Measurements from ENCODE around the gene TRIL.

The TRIL gene

DNA sequence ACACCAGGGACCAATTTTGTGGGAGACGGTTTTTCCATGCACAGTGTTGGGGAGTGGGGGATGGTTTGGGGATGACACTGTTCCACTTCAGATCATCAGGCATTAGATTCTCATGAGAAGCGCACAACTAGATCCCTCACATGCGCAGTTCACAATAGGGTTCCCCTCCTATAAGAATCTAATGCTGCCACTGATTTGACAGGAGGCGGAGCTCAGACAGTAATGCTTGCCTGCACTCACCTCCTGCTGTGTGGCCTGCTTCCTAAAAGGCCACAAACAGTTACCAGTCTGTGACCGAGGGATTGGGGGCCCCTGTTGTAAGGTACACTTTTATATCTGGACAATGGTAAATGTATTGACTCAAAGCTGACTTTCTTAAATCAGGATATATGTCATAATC lies 45.6 kb upstream of the TRIL start:
- H3K4me1 ChIP-seq (ENCODE audit: control insufficient read depth, insufficient read depth, low read length), result peaks cover 2% of the 10 kb centered on the region; the same call in 1 of the 2 replicates
- H3K4me3 ChIP-seq (ENCODE audit: low read depth, low read length), result no peak overlapping the region
- ChIA-PET CTCF (no interaction called here), POLR2A (no interaction called here)
- H3K27ac ChIP-seq (ENCODE audit: extremely low read depth, low read depth, low read length), result no peak overlapping the region
- TF ChIP-seq, protein P1, sequence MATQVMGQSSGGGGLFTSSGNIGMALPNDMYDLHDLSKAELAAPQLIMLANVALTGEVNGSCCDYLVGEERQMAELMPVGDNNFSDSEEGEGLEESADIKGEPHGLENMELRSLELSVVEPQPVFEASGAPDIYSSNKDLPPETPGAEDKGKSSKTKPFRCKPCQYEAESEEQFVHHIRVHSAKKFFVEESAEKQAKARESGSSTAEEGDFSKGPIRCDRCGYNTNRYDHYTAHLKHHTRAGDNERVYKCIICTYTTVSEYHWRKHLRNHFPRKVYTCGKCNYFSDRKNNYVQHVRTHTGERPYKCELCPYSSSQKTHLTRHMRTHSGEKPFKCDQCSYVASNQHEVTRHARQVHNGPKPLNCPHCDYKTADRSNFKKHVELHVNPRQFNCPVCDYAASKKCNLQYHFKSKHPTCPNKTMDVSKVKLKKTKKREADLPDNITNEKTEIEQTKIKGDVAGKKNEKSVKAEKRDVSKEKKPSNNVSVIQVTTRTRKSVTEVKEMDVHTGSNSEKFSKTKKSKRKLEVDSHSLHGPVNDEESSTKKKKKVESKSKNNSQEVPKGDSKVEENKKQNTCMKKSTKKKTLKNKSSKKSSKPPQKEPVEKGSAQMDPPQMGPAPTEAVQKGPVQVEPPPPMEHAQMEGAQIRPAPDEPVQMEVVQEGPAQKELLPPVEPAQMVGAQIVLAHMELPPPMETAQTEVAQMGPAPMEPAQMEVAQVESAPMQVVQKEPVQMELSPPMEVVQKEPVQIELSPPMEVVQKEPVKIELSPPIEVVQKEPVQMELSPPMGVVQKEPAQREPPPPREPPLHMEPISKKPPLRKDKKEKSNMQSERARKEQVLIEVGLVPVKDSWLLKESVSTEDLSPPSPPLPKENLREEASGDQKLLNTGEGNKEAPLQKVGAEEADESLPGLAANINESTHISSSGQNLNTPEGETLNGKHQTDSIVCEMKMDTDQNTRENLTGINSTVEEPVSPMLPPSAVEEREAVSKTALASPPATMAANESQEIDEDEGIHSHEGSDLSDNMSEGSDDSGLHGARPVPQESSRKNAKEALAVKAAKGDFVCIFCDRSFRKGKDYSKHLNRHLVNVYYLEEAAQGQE (tag by site-specific recombination; IDR thresholded peaks at IDR 0.05), result no peak
- TF ChIP-seq GLI2 (tag by site-specific recombination; IDR thresholded peaks at IDR 0.05; ENCODE audit: borderline replicate concordance, low read depth) (no peak), ZNF707 (tag by site-specific recombination; IDR thresholded peaks at IDR 0.05) (no peak), ZNF324 (tag by site-specific recombination; IDR thresholded peaks at IDR 0.05) (no peak), ZNF623 (tag by site-specific recombination; IDR thresholded peaks at IDR 0.05) (no peak), ZNF223 (tag by site-specific recombination; IDR thresholded peaks at IDR 0.05) (no peak), WT1 (tag by site-specific recombination; IDR thresholded peaks at IDR 0.05) (no peak), PRDM6 (tag by site-specific recombination; IDR thresholded peaks at IDR 0.05) (no peak), IKZF3 (tag by site-specific recombination; IDR thresholded peaks at IDR 0.05) (no peak), GLIS2 (tag by site-specific recombination; IDR thresholded peaks at IDR 0.05) (no peak), EGR2 (tag by site-specific recombination; IDR thresholded peaks at IDR 0.05; ENCODE audit: low read depth) (no peak)
- no peaks in the 10 kb centered on the region for H3K9me3 ChIP-seq (ENCODE audit: control insufficient read depth, insufficient read depth, low read depth, low read length)
- H3K36me3 ChIP-seq (ENCODE audit: control insufficient read depth in 2 of 2, insufficient read depth in 1 of 2, low read length in 2 of 2), result no peaks in the 10 kb centered on the region

GRCh38 chr7:29000717-29001076 lies 42.6 kb upstream of the TRIL start:
- Histone ChIP-seq H3K4me3 (ENCODE audit: low read depth, low read length) (no peak overlapping the region), H3K36me3 (ENCODE audit: control insufficient read depth in 2 of 2, insufficient read depth in 1 of 2, low read length in 2 of 2) (no peaks in the 10 kb centered on the region), H3K9me3 (ENCODE audit: control insufficient read depth, insufficient read depth, low read depth, low read length) (no peaks in the 10 kb centered on the region), H3K27ac (ENCODE audit: extremely low read depth, low read depth, low read length) (no peak overlapping the region), H3K4me1 (ENCODE audit: control insufficient read depth, insufficient read depth, low read length) (peaks cover 2% of the 10 kb centered on the region; the same call in 1 of the 2 replicates)
- ChIA-PET POLR2A (no interaction called here), CTCF (interaction anchor here (1.5 kb wide), 1 partner anchor 44 kb away, joined by 3 read pairs; no protein-coding TSS in a partner anchor)
- no peak for TF ChIP-seq ZNF692 (tag by site-specific recombination; IDR thresholded peaks at IDR 0.05)
- no peak for TF ChIP-seq ZNF600 (tag by site-specific recombination; IDR thresholded peaks at IDR 0.05)
- no peak for TF ChIP-seq ZNF558 (tag by site-specific recombination; IDR thresholded peaks at IDR 0.05)
- no peak for TF ChIP-seq RBAK (tag by site-specific recombination; IDR thresholded peaks at IDR 0.05)
- no peak for TF ChIP-seq ZNF280D (tag by site-specific recombination; IDR thresholded peaks at IDR 0.05)
- TF ChIP-seq ZNF621 (tag by site-specific recombination; IDR thresholded peaks at IDR 0.05), result no peak
- no peak for TF ChIP-seq ZNF596 (tag by site-specific recombination; IDR thresholded peaks at IDR 0.05)
- TF ChIP-seq ZBTB8A (tag by site-specific recombination; IDR thresholded peaks at IDR 0.05), result no peak
- TF ChIP-seq ZNF157 (tag by site-specific recombination; IDR thresholded peaks at IDR 0.05), result no peak
- TF ChIP-seq ZNF24 (tag by site-specific recombination; IDR thresholded peaks at IDR 0.05), result no peak
- TF ChIP-seq ZNF311 (tag by site-specific recombination; IDR thresholded peaks at IDR 0.05; ENCODE audit: borderline replicate concordance), result no peak
- TF ChIP-seq ZNF155 (tag by site-specific recombination; IDR thresholded peaks at IDR 0.05), result no peak

Data from HEK293 (cell line).